Fibroblast of pulmonary artery (primary cell): ENCODE measurements around the gene SYTL3.

Source experiments
- DNase-seq: peaks from one replicate; pipeline ENCODE4 v3.0.0-alpha.2; 2010; ENCODE audit warnings: low read depth
- H3K4me3 ChIP-seq: replicated peaks from 2 replicates; pipeline ENCODE4 v1.5.1; 2011; ENCODE audit warnings: low read depth, mild to moderate bottlenecking, control low read depth, low read length, moderate library complexity
- TF ChIP-seq, protein P1 (sequence below): IDR thresholded peaks from 2 replicates; pipeline ENCODE4 v1.5.1; 2011; ENCODE audit warnings: mild to moderate bottlenecking, control low read depth, low read length, inconsistent platforms; ENCODE audit errors: missing control alignments

Gene SYTL3

GRCh38 chr6:158774717-158775449 is 125.0 kb downstream of the SYTL3 start:
- no peak for DNase-seq
- H3K4me3 ChIP-seq, result no peak overlapping the region
- TF ChIP-seq, protein P1, sequence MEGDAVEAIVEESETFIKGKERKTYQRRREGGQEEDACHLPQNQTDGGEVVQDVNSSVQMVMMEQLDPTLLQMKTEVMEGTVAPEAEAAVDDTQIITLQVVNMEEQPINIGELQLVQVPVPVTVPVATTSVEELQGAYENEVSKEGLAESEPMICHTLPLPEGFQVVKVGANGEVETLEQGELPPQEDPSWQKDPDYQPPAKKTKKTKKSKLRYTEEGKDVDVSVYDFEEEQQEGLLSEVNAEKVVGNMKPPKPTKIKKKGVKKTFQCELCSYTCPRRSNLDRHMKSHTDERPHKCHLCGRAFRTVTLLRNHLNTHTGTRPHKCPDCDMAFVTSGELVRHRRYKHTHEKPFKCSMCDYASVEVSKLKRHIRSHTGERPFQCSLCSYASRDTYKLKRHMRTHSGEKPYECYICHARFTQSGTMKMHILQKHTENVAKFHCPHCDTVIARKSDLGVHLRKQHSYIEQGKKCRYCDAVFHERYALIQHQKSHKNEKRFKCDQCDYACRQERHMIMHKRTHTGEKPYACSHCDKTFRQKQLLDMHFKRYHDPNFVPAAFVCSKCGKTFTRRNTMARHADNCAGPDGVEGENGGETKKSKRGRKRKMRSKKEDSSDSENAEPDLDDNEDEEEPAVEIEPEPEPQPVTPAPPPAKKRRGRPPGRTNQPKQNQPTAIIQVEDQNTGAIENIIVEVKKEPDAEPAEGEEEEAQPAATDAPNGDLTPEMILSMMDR, result no peak

DNA sequence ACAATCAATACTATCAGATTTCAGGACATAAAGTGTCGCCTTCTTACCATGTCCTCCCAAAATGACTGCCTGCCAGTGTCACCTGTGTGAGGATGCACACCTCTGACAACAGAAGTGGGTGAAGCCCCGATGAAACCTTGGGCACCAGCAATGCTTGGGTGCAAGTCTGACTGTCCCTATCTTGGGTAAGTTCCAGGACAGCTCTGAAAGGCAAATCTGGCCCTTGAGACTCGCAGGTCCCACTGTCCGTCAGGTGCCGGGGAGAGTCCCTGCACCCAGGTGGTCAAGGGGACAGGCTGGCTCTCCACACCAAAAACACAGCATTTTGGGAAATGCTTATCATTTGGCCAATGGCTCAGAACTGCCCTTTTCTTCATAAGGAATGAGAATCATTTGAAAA is 126.0 kb downstream of the SYTL3 start:
- TF ChIP-seq, protein P1, result no peak

GRCh38 chr6:158776737-158777136 is 126.9 kb downstream of the SYTL3 start:
- DNase-seq, result no peak
- H3K4me3 ChIP-seq, result no peak overlapping the region
- TF ChIP-seq, protein P1, result no peak

More for the DNA sequence above, 126.0 kb downstream of the SYTL3 start:
- DNase-seq, result no peak
- no peak overlapping the region for H3K4me3 ChIP-seq

- DNase-seq, result no peak
- no peak overlapping the region for H3K4me3 ChIP-seq
- TF ChIP-seq, protein P1, result no peak
Measured at GRCh38 chr6:158777510-158777909, 127.7 kb downstream of the SYTL3 start.

DNA sequence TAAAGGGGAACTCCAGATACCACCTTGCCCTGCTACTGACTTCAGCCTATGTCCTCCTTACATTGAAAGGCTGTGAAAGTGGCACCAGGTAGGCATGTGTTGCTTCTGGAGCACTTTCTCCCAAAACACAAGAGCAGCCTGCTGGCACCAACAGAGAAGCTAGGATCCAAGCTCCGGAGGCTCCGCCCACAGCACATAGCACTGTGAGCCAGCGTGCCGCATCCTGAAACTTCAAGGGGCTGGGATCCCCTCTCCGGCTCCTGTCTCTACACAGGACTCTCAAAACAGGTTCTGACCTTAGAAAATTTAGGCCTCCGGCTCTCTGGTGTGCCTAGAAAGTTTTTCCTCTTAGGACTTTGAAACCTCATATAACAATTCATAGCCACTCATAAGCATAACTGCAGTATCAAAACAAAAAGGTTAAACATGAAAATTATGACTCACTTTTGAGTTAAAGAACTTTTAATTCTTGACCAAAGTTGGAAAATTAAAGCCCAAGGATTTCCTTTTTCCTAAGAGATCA is 128.2 kb downstream of the SYTL3 start:
- DNase-seq, result no peak
- TF ChIP-seq, protein P1, result no peak
- H3K4me3 ChIP-seq, result no peak overlapping the region

DNA sequence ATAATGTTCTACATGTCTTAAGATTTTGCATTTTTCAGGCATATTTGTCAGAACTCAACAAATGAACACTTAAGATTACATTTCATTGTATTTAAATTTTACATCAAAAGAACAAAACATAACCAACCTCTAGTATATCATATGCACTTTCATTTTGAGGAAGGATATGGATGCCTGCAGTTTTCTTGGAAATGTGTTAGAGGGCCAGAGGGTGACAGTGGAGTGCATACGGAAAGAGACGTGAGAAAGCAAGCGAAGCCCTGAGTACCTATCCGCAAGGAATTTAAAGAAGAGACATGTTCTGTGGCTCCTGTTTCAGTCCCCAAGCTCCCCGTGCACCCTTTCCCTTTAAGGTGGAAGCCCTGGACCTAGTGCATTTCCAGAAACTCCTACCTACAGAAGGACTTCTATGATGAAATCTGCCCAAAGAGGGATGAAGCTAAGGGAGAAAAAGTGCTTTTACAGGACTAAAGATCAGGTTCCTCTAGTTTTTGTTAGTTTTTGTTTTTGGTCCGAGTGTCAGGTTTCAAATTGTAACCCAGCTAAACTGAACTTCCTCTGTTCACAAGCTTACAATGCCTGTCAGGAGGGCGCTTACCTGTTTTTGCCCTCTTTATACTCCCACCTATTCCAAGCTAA is 130.5 kb downstream of the SYTL3 start:
- H3K4me3 ChIP-seq, result no peak overlapping the region
- TF ChIP-seq, protein P1, result no peak
- no peak for DNase-seq
